IMR-90 (cell line): ENCODE results near the gene PGGT1B.

Source experiments
- BHLHE40 ChIP-seq: fragments of 150-350 bp; IDR thresholded peaks from 2 replicates; pipeline ENCODE4 v1.6.1; 2016; ENCODE audit warnings: mild to moderate bottlenecking, low read depth, low read length
- CEBPB ChIP-seq: IDR thresholded peaks from 2 replicates; pipeline ENCODE4 v1.6.1; 2012; ENCODE audit warnings: low read depth, low read length, improper control_type of control experiment
- CTCF ChIP-seq: conservative IDR thresholded peaks from 2 replicates; pipeline ENCODE4 v1.5.1; 2012; ENCODE audit warnings: mild to moderate bottlenecking, low read depth, low read length, improper control_type of control experiment
- ELK1 ChIP-seq: fragments of 150-350 bp; IDR thresholded peaks from 2 replicates; pipeline ENCODE4 v1.6.1; 2016; ENCODE audit warnings: low read depth, mild to moderate bottlenecking, low read length, moderate library complexity, borderline replicate concordance
- FOS ChIP-seq: fragments of 150-350 bp; IDR thresholded peaks from 2 replicates; pipeline ENCODE4 v1.6.1; 2016; ENCODE audit warnings: low read depth, low read length
- MAFK ChIP-seq: IDR thresholded peaks from 2 replicates; pipeline ENCODE4 v1.6.1; 2012; ENCODE audit warnings: low read depth, low read length, improper control_type of control experiment
- MXI1 ChIP-seq: IDR thresholded peaks from 2 replicates; pipeline ENCODE4 v1.6.1; 2012; ENCODE audit warnings: low read depth, mild to moderate bottlenecking, low read length, moderate library complexity, borderline replicate concordance
- NFE2L2 ChIP-seq: fragments of 150-350 bp; IDR thresholded peaks from 2 replicates; pipeline ENCODE4 v1.6.1; 2016; ENCODE audit warnings: low read depth, mild to moderate bottlenecking, low read length
- POLR2A ChIP-seq: IDR thresholded peaks from 2 replicates; pipeline ENCODE4 v1.6.1; 2012; ENCODE audit warnings: mild to moderate bottlenecking, low read depth, low read length
- RAD21 ChIP-seq: IDR thresholded peaks from 2 replicates; pipeline ENCODE4 v1.6.1; 2012; ENCODE audit warnings: low read length, improper control_type of control experiment
- RCOR1 ChIP-seq: IDR thresholded peaks from 2 replicates; pipeline ENCODE4 v1.6.1; 2012; ENCODE audit warnings: mild to moderate bottlenecking, low read length, improper control_type of control experiment; ENCODE audit not compliant: insufficient replicate concordance
- RFX5 ChIP-seq: IDR thresholded peaks from 2 replicates; pipeline ENCODE4 v1.8.0; 2012; ENCODE audit warnings: low read depth, mild to moderate bottlenecking, low read length, moderate library complexity
- SMC3 ChIP-seq: fragments of 150-350 bp; IDR thresholded peaks from 2 replicates; pipeline ENCODE4 v1.6.1; 2016; ENCODE audit warnings: low read depth, mild to moderate bottlenecking, antibody characterized with exemption, low read length, moderate library complexity
- USF2 ChIP-seq: fragments of 150-350 bp; IDR thresholded peaks from 2 replicates; pipeline ENCODE4 v1.6.1; 2017; ENCODE audit warnings: mild to moderate bottlenecking, antibody characterized with exemption, low read length, low read depth

- TF ChIP-seq CTCF, result no peak
- no peak for TF ChIP-seq MAFK
- no peak for TF ChIP-seq POLR2A
- no peak for TF ChIP-seq RFX5
- TF ChIP-seq FOS, result no peak
- TF ChIP-seq MXI1, result no peak
- no peak for TF ChIP-seq BHLHE40
- TF ChIP-seq RCOR1, result no peak
- TF ChIP-seq ELK1, result no peak
- TF ChIP-seq NFE2L2, result no peak
- no peak for TF ChIP-seq SMC3
- no peak for TF ChIP-seq CEBPB
- TF ChIP-seq RAD21, result no peak
- TF ChIP-seq USF2, result no peak
Measured at GRCh38 chr5:115194676-115195075, 68.0 kb downstream of the PGGT1B start.
